ENCODE measurements around the gene LIMA1.

DNA sequence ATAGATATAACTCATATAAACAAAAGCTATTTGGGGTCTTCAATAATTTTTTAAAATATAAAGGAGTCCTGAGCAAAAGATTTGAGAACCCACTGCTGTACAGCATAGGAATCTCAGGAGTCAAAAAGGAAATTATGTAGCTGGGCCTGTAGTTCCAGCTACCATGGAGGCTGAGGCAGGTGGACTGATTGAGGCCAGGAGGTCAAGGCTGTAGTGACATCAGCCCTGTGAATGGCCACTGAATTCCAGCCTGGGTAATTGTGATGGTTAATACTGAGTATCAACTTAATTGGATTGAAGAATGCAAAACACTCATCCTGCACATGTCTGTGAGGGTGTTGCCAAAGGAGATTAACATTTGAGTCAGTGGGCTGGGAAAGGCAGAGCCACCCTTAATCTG lies 126.7 kb downstream of the LIMA1 start:
- TF ChIP-seq POLR2A (IDR thresholded peaks at IDR 0.05; ENCODE audit: low read length) (no peak), GATA1 (IDR thresholded peaks at IDR 0.05; ENCODE audit: low read depth, low read length) (no peak)

Measured in erythroblast (primary cell).